MCF 10A (cell line): ENCODE data around the gene B9D1. TPM values are rescaled to one million over a fixed set of nuclear protein-coding genes. Genes with fewer than 3 reads are reported as not detected.

Source experiments
- BruUV-seq: library from RNA; stranded (reverse); fragments of 400-500 nt; replicated peaks from 2 replicates; lab custom pipeline; 2021; lab: Mats Ljungman, UMichigan
- CTCF ChIA-PET: fragments of 300-600 bp; sonication (Branson Sonifier 250); formaldehyde crosslinking; extraction: SDS; loops from one replicate; lab custom pipeline; 2021; ENCODE audit warnings: antibody characterized with exemption, inconsistent platforms; lab: Yijun Ruan, JAX
- POLR2A ChIA-PET: fragments of 300-600, 350-650 bp; sonication (Branson Sonifier 250); formaldehyde crosslinking; extraction: SDS; loops from one replicate; lab custom pipeline; 2020; ENCODE audit warnings: antibody characterized with exemption, inconsistent platforms; lab: Yijun Ruan, JAX
- DNase-seq: peaks from one replicate; pipeline ENCODE4 v3.0.0-alpha.2; 2018; ENCODE audit not compliant: unreplicated experiment
- H3K27ac Mint-ChIP-seq: one replicate; pipeline ENCODE4 v1.8.0; 2022; ENCODE audit warnings: mild to moderate bottlenecking, low read depth, mixed read lengths; ENCODE audit not compliant: unreplicated experiment
- H3K27me3 Mint-ChIP-seq: one replicate; pipeline ENCODE4 v1.8.0; 2022; ENCODE audit warnings: mixed read lengths; ENCODE audit not compliant: insufficient read depth, unreplicated experiment
- H3K36me3 Mint-ChIP-seq: one replicate; pipeline ENCODE4 v1.8.0; 2022; ENCODE audit warnings: mild to moderate bottlenecking, moderate library complexity, mixed read lengths; ENCODE audit not compliant: insufficient read depth, unreplicated experiment
- H3K4me1 Mint-ChIP-seq: one replicate; pipeline ENCODE4 v1.8.0; 2022; ENCODE audit warnings: mixed read lengths; ENCODE audit not compliant: insufficient read depth, unreplicated experiment
- H3K4me3 Mint-ChIP-seq: one replicate; pipeline ENCODE4 v1.8.0; 2022; ENCODE audit warnings: mild to moderate bottlenecking, moderate library complexity, mixed read lengths; ENCODE audit not compliant: unreplicated experiment
- H3K9me3 Mint-ChIP-seq: one replicate; pipeline ENCODE4 v1.8.0; 2022; ENCODE audit warnings: mixed read lengths; ENCODE audit not compliant: unreplicated experiment
- intact Hi-C: fragments of 100-400 bp; cut with micrococcal nuclease; formaldehyde crosslinking; loops from 2 replicates; pipeline ENCODE4 v1.14.1; 2022
- total RNA-seq: library from RNA; stranded (reverse); gene quantifications from 2 replicates; pipeline ENCODE4 v1.2.3, GENCODE V29; 2022
- TF ChIP-seq, protein P1 (sequence below): fragments of 200-600 bp; IDR thresholded peaks from one replicate; pipeline ENCODE4 v1.8.0; 2022; ENCODE audit warnings: antibody characterized with exemption, mild to moderate bottlenecking; ENCODE audit not compliant: unreplicated experiment

The B9D1 gene
- total RNA-seq, 1 experiment from 2014 or later: 33.0 TPM

DNA sequence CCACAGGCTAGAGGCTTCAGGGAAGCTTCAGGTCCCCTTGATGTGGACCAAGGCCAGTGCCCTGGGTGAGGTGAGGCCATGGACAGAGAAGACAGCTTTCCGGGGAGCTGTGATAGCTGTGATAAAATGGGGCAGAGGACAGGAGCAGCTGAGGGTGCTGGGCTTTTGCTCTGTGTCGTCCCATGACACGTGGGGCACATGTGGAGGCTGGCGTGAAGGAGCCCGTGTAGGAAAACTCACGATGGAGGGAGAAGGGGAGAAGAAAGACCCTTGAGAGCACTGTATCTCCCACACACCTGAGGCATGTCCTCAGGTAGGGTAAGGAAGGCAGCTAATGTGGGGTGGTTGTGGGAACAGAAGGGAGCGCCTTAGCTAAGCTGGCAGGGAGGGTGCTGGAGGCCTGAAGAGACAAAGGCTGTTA is 21.3 kb downstream of the B9D1 start:
- no TSS peak for BruUV-seq
- no peak for DNase-seq
- TF ChIP-seq, protein P1, sequence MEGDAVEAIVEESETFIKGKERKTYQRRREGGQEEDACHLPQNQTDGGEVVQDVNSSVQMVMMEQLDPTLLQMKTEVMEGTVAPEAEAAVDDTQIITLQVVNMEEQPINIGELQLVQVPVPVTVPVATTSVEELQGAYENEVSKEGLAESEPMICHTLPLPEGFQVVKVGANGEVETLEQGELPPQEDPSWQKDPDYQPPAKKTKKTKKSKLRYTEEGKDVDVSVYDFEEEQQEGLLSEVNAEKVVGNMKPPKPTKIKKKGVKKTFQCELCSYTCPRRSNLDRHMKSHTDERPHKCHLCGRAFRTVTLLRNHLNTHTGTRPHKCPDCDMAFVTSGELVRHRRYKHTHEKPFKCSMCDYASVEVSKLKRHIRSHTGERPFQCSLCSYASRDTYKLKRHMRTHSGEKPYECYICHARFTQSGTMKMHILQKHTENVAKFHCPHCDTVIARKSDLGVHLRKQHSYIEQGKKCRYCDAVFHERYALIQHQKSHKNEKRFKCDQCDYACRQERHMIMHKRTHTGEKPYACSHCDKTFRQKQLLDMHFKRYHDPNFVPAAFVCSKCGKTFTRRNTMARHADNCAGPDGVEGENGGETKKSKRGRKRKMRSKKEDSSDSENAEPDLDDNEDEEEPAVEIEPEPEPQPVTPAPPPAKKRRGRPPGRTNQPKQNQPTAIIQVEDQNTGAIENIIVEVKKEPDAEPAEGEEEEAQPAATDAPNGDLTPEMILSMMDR: no peak
- Mint-ChIP-seq H3K27me3 (no peaks in the 10 kb centered on the region), H3K4me1 (peaks cover 10% of the 10 kb centered on the region), H3K4me3 (no peak overlapping the region), H3K27ac (no peak overlapping the region), H3K9me3 (no peaks in the 10 kb centered on the region), H3K36me3 (peaks cover 12% of the 10 kb centered on the region)
- intact Hi-C loops: no loop called here
- POLR2A ChIA-PET: interaction anchor here (0.6 to 1.2 kb wide), 3 partner anchors 13 to 1424 kb away, joined by 3 read pairs; no protein-coding TSS in a partner anchor
- CTCF ChIA-PET: interaction anchor here (0.8 to 1.7 kb wide), 2 partner anchors 8 to 22 kb away, joined by 3 read pairs; partner anchors contain the start of gene B9D1

DNA sequence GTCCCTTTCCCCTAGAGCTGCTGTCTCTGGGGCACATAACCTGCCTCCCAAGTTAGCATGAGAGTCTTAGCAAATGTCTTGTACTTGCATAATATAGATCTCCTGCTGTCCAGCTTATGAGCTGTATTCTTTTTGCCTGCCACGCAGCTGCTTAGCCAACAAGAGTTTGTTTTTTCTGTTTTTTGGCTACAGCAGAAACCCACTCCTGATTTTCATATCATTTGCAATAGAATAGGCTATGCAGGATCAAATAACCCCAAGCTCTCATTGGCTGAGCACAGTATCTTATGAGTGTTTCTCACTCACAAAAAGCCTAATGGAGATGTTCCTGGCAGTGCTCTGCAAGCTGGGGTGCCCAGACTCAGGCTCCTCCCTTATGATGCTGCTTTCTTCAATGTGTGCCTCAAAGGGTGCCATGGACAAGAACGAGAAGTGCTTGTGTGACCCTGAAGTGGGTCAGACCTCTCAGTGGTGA is 23.1 kb downstream of the B9D1 start:
- H3K4me1 Mint-ChIP-seq: peaks cover 10% of the 10 kb centered on the region
- intact Hi-C loops: no loop called here

DNA sequence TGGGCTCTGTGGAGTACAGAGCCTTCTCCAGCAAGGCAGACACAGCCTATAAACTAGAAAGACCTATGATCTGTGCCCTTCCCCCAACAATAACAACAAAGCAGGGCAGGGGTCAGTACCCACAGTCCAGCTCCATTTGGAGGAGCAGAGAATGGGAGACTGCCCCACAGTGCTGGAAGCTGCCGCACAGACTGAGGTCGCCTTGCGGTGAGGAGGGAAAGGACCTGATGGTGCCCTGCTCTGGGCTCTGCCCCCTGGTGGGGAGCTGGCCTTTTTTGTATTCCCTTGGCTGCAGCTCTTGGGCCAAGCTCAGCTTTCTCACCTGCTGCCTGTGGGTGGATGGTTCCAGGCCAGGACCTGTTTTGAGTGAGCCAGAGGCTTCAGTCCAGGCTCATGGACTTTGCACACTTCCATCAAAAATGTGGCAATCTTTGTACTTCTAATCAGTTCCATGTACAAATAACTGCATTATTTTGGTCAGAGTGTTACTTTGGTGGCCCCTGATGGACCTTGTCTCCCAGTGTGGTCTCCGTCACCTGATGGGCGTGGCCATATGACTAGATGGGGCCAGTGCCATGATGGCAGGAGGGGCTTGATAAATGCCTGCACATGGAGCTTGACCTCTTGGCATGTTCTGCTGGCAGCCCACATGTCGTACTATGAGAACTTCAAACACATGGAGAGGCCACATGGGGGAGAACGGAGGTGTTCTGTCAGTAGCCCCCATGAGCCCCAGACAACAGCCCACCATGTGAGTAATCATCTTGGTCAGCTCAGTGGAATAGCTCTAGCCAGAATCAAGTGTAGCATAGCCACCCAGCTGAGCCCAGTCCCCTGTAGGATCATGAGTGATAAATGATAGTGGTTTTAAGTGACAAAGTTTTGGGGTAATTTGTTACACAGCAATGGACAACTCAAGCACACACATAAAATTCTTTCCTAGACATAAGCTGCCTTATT is 24.2 kb downstream of the B9D1 start:
- peak; percentile 52 for DNase-seq
- ChIA-PET CTCF (interaction anchor here (0.6 to 1.1 kb wide), 4 partner anchors 8 to 707 kb away, joined by 3 read pairs; partner anchors contain the start of gene B9D1), POLR2A (interaction anchor here (0.5 to 1.1 kb wide), 4 partner anchors 9 to 97 kb away, joined by 3 to 6 read pairs (median 3); partner anchors contain the start of gene MAPK7)
- BruUV-seq: no TSS peak
- no peak overlapping the region for H3K4me3 Mint-ChIP-seq
- TF ChIP-seq, protein P1: peak; percentile 43
- H3K27ac Mint-ChIP-seq: no peak overlapping the region
- no peaks in the 10 kb centered on the region for H3K27me3 Mint-ChIP-seq
- intact Hi-C loops: no loop called here
- H3K4me1 Mint-ChIP-seq: peaks cover 10% of the 10 kb centered on the region
- H3K36me3 Mint-ChIP-seq: peaks cover 12% of the 10 kb centered on the region
- H3K9me3 Mint-ChIP-seq: no peaks in the 10 kb centered on the region

More for the DNA sequence above, 23.1 kb downstream of the B9D1 start:
- POLR2A ChIA-PET: interaction anchor here (0.6 kb wide), 1 partner anchor 8 kb away, joined by 3 read pairs; no protein-coding TSS in a partner anchor
- CTCF ChIA-PET: interaction anchor here (0.6 to 1.1 kb wide), 3 partner anchors 15 to 706 kb away, joined by 3 read pairs; partner anchors contain the start of gene B9D1
- TF ChIP-seq, protein P1: no peak
- H3K27ac Mint-ChIP-seq: no peak overlapping the region
- no peak overlapping the region for H3K4me3 Mint-ChIP-seq
- H3K36me3 Mint-ChIP-seq: peaks cover 12% of the 10 kb centered on the region
- no peaks in the 10 kb centered on the region for H3K9me3 Mint-ChIP-seq
- no peaks in the 10 kb centered on the region for H3K27me3 Mint-ChIP-seq
- no TSS peak for BruUV-seq
- DNase-seq: no peak

DNA sequence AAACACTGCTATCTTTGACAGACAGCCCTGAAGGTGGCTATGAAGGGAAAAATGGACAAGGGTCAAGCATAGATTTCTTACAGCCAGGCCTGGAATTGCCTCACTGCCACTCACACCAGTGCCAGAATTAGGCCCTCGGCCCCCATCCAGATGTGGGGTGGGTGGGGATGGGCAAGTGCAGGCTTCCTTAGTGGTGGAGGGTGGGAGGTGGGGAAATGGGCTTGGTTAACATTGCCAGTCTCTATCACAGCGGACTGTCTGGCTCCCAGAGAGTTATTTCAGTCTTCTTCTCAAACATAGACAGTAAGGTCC is 24.9 kb downstream of the B9D1 start:
- no peak for DNase-seq
- Mint-ChIP-seq H3K36me3 (peaks cover 10% of the 10 kb centered on the region), H3K27me3 (no peaks in the 10 kb centered on the region), H3K4me1 (peaks cover 12% of the 10 kb centered on the region), H3K27ac (no peak overlapping the region), H3K9me3 (no peaks in the 10 kb centered on the region), H3K4me3 (no peak overlapping the region)
- ChIA-PET CTCF (no interaction called here), POLR2A (interaction anchor here (0.5 kb wide), 1 partner anchor 11 kb away, joined by 3 read pairs; no protein-coding TSS in a partner anchor)
- intact Hi-C loops: no loop called here
- TF ChIP-seq, protein P1: no peak
- BruUV-seq: no TSS peak
